Myocyte (in vitro differentiated cells): Measurements from ENCODE around the gene TAS2R40. TPM values are rescaled to one million over a fixed set of nuclear protein-coding genes. Genes with fewer than 3 reads are reported as not detected.
A peak's percentile ranks its signal among the peaks of the same experiment; 100 is the strongest.
"Not testable (repeated sequence)": the region's sequence is repeated elsewhere in the genome, so short reads cannot be mapped to it uniquely, and the experiment has no call there.

Source experiments
- DNase-seq: peaks from one replicate; pipeline ENCODE4 v3.0.0-alpha.2; 2012; ENCODE audit warnings: low read depth
- total RNA-seq: library from RNA; depleted of rRNA; stranded (reverse); fragments of >200 nt; gene quantifications from 2 replicates; pipeline ENCODE4 v1.2.3, GENCODE V29; 2014

Gene TAS2R40
- total RNA-seq, 1 donor from 2014 or later: not detected

DNA sequence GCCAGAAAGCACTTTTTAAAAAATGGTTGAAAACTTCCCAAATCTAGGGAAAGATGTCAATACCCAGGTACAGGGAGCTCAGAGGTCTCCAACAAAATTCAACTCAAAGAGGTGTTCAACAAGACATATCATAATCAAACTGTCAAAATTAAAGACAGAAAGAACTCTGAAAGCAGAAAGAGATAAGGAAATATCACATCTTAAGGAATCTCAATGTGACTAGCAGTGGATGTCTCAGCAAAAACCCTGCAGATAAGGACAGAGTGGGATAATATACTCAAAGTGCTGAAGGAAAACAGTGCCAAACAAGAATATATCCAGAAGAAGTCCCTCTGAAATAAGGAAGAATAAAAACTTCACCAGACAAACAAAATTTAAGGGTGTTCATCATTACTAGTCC is 28.4 kb downstream of the TAS2R40 start:
- DNase-seq: no peak

DNA sequence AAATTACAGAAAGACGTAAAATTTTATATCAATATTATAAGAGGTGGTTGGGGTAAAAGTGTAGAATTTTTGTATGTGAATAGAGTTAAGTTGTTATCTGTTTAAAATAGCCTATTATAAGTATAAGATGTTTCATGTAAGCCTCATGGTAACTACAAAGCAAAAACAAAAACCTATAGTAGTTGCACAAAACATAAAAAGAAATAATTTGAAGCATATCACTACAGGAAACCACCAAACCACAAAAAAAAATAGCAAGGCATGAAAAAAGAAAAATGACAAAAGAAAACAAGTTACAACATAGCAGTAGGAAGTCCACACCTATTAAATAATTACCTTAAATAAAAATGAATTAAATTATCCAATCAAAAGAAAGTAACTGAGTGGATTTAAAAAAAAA is 29.0 kb downstream of the TAS2R40 start:
- DNase-seq: no peak

DNA sequence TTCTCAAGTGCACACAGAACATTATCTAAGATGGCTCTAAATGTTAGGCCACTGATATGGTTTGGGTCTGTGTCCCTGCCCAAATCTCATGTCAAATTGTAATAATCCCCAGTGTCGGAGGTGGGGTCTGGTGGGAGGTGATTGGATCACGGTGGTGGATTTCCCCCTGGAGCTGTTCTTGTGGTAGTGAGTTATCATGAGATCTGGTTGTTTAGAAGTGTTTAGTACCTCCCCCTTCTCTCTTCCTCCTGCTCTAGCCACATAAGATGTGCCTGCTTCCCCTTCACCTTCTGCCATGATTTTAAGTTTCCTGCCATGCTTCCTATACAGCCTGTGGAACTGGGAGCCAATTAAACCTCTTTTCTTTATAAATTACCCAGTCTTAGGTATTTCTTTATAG is 30.2 kb downstream of the TAS2R40 start:
- DNase-seq: no peak

DNA sequence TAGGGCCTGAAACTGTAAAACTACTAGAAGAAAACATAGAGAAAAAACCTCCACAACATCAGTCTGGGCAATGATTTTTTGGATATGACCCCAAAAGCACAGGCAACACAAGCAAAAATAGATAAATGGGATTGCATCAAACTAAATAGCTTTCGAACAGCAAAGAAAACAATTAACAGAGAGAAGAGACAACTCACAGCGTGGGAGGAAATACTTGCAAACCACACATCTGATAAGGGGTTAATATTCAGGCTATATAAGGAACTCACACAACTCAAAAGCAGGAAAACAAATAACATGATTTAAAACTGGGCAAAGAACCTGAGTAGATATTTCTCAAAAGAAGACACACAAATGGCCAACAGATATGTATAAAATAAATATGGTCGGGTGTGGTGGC is 33.7 kb downstream of the TAS2R40 start:
- DNase-seq: no peak

DNA sequence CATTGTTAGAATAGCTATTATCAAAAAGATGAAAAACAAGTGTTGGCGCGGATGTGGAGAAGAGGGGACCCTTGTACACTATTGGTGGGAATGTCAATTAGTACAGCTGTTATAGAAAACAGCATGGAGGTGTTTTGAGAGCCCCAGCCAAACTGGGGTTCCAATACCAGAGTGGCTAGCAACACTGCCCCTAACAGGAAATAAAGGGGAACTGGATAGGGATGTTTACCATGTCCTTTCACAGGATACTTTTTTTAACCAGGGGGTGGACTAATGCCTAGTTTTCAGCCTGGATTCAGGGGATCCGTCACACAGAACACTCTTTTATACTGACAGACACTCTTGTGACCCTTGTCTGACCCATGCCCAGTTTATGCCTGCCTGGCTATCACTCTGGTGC is 34.5 kb downstream of the TAS2R40 start:
- DNase-seq: no peak

DNA sequence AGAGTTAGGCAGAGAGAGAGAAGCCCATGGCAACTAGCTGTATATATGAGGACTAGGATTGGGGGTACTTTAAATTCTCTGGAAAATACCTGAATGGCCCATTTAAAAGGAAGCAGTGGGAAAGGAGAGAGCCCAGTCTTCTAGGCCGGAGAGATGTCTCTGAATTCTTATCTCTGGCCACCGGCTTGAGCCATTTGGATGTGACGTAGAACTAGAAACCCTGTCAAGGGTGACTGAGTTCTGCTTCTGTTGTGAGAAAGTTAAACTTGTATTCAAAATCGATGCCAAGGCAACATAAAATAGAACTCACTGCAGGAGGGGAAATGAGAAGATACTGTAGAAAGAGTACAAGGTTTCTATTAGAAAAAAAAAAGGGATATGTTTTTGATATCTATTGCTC is 35.1 kb downstream of the TAS2R40 start:
- DNase-seq: no peak

DNA sequence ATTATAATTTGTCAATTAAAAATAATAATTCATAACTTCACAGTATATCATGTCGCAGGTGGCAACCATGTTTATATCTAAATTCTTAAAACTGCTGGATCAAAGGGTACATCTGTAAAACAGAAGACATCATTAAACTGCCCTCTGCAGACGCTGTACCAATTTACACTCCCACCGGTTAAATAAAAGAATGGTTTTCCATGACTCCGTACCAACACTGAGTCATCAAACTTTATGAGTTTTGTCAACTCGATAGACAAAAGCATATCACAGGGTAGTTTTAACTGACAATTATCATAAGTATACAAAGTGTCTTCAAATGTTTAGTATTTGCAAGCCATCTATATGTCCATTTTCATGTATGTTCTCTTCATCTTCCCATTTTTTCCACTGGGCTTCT is 35.7 kb downstream of the TAS2R40 start:
- DNase-seq: no peak

DNA sequence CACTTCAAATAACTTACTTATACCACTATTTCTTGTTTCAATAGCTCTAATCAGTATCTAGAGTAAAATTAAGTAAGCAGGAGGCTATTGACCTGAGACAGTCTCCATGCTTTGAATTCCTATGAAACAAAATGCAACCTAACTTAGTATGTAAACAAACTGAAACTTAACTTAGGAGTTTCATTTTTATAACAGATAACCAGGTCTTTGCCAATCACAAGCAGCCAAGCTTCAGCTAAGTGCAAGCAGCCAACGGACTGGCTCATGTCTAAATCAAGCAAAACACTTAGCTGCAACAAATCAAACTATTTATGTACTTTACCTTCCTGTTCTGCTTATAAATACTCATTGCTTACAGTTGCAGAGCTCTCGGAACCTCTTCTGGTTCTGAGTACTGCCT is 37.0 kb downstream of the TAS2R40 start:
- DNase-seq: no peak

DNA sequence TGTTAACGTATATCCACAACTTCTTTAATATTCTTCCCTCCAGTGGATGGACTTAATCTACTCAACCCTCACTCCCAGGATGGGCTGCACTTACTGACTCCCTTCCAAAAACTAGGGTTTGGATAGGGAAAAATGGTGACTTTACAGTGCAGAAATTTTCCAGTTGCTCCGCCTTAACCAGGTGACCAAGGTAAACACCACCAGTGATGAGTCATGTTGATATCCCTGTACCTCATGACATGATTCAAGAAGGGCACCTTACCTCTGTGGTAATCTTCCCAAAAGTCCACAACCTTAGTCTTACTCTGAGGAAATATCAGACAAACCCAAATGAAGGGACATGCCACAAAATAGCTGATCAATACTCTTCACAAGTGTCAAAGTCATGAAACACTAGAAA is 37.9 kb downstream of the TAS2R40 start:
- no peak for DNase-seq

DNA sequence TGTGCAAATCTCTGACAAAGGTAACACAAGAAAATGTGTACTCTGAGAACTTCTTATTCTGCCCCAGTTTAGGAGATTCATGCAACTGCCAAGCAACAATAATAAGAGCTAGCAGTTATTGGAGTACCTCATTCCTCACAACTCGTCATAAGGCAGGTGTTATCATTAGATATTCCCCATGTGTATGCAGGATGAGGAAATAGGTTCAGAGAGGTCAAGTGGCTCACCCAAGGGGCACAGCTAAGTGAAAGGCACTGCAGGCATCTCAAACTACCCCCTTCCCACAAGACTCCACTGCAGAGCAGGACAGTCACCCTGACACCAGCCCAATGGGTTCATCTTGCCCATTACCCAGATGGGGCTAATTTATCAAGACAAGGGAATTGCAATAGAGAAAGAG is 40.1 kb downstream of the TAS2R40 start:
- DNase-seq: no peak

DNA sequence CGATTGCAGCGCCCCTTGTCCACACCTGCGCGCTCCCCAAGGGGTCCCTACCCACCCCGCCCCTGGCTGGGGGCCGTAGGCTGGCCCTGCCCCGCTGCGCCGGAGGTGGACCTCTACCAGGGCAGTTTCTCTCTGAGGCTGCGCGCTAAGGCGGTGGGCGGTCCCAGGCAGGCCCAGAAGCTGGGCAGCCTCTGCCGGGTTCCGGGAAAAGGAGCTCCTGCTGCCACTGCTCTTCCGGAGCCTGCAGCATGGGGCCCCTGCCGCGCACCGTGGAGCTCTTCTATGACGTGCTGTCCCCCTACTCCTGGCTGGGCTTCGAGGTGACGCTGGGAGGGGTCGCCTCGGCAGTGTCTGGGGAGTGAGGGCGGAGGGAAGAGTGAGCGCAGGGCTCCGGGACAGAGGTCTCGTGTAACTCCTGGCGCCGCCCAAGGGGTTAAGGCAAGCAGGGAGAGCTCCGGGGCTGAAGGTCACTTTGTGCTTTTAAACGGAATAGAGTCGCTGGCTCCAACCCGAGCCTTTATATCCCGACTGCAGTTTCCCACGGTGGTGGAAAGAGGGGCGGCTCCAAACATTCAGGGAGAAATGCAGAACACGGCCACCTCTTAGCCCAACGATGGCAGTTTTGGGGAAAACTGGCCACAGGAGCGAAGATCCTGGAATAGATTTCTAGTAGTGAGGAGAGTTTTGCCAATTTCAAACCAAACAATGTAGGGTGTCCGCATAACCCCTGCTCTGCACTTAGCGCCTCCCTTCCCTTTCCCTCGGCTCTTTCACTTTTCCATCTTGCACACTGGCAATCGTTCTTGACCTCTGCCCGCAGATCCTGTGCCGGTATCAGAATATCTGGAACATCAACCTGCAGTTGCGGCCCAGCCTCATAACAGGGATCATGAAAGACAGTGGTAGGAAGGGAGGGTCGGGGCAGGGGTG is 41.7 kb downstream of the TAS2R40 start, which contains the start of gene GSTK1:
GSTK1 (plus strand) TSS at position 176 of the 930 bp plus-strand sequence; CDS start at position 249, 73 bp downstream.
- DNase-seq: peak; percentile 87

DNA sequence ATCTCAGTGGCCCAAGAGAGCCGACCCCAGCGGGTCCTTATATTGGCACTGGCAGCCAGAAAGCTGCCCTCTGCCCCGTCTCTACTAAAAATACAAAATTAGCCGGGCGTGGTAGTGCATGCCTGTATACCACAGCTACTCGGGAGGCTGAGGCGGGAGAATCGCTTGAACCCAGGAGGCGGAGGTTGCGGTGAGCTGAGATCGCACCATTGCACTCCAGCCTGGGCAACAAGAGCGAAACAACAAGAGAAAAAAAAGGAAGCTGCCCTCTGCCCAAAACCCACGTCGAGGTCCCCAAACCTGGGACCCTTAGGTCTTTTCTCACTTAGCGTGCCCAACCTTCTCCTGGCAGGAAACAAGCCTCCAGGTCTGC is 42.3 kb downstream of the TAS2R40 start:
- DNase-seq: not testable (repeated sequence)

DNA sequence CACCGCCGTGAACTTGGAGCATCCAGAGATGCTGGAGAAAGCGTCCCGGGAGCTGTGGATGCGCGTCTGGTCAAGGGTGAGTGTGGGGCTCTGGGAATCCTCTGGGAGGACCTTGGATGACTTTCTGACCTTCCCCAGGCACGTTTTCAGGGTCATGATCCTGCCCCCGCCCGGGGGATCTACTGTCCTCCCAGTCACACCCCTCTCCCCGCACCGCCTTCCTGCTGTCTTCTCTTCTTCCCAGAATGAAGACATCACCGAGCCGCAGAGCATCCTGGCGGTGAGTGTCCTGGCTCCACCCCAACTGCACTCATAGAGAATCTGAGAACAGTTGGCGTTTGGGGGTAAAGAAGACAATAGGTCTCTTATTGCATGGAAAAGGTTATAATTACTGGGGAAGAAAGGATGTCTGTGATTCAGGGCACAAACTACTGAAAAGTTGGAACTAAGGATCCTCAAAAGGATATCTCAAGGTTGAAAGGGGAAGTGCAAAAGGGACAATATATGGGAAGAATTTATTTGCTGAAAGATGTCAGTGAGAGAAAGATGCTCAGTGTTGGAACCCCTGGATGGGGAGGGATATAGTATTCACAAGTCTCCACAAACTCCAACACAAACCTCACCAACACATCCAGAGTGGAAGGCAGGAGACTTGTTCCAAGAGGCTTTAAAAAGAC is 43.3 kb downstream of the TAS2R40 start:
- DNase-seq: no peak

DNA sequence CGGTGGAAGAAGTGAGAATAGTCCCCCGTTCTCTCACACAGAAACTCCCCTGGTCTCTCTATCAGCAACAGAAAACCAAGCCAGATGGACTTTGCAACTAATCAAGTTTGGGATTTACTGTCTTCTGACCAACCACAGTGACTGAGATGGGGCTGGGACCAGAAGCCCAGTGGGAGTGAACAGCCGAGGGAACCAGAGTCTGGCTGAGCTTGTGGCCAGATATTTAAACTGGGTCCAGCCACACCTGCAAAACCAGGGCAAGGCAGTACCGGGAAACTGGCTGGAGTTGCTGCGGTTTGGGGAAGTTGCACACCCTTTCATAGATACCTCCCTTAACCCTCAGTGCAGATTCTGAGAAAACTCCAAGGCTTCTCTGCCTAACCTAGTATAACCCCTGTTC is 47.4 kb downstream of the TAS2R40 start:
- DNase-seq: no peak

DNA sequence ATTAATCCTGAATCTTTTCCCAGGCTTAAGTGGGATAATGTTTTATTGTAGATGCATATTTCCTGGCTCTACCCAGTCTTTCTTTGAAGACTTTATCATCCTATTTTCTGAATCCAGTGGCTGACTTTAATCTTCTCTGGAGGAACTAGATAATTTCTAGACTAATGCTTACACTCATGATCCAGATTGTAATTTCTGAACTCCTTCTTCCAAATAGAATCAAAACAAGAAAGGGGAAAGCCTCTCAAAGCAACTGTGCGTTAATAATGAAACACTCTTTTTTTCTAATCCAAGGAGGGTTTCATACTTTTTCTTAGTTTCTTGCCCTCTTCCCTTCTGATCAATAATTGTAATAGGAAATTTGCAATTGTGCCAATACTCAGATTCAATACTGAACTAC is 49.4 kb downstream of the TAS2R40 start:
- no peak for DNase-seq

Other genes with a start within 250 kb of the TAS2R40 start
- gene OR9A2, start 194.9 kb upstream of the TAS2R40 start, total RNA-seq: not detected in 2 replicates
- not detected in 2 replicates for gene OR6V1, start 169.7 kb upstream of the TAS2R40 start, total RNA-seq
- not detected in 2 replicates for gene PIP, start 90.0 kb upstream of the TAS2R40 start, total RNA-seq
- gene TAS2R39, start 38.6 kb upstream of the TAS2R40 start, total RNA-seq: not detected in 2 replicates
- gene GSTK1, start 41.4 kb downstream of the TAS2R40 start, total RNA-seq: 162 and 208 TPM in 2 replicates
- 0.29 TPM in 1 of 2 replicates, not detected in the other for gene TMEM139, start 62.9 kb downstream of the TAS2R40 start, total RNA-seq
- gene CASP2, start 66.3 kb downstream of the TAS2R40 start, total RNA-seq: 6.0 and 8.8 TPM in 2 replicates
- gene CLCN1, start 94.1 kb downstream of the TAS2R40 start, total RNA-seq: not detected in 2 replicates
- gene FAM131B, start 140.7 kb downstream of the TAS2R40 start, total RNA-seq: 1.1 and 1.5 TPM in 2 replicates
- gene ZYX, start 159.3 kb downstream of the TAS2R40 start, total RNA-seq: 80.1 and 82.6 TPM in 2 replicates
- gene EPHA1, start 186.8 kb downstream of the TAS2R40 start, total RNA-seq: not detected in 2 replicates
- gene TAS2R60, start 221.4 kb downstream of the TAS2R40 start, total RNA-seq: not detected in 2 replicates